ENCODE results near the gene CAPN12.

DNA sequence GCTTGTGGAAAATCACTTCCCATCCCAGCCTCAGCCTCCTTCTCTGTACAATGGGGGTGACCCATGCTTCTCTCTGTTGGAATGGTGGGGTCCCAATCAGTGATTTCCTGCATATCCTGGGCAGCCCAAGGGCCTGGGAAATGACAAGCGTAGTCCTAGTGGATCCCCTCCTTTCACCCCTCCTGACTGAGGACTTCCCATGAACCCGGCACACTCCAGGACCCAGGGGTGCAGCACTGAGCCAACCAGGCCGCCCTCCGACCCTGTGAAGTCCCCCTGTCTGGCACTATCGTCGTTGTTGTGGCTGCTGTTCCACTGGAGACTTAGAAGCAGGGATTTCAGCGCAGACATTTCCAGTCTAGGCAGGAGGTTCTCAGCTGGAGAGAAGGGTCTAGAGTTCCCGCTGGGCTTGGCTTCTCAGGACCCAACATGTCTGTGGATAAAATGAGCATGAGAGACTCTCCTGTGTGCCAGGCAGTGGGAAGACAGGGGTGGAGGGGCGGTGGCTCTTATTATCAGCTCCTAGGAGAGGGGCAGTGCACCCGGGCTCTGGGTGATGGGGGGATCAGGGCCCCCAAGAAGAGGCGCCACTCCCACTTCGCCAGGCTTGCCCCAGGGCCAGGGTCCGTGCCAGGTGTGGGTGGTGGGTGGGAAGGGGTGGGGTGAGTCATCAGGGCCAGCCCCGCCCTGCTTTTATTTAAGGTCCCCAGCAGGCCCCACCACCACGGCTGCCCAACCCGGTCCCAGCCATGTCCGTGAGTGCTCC, 44.4 kb upstream of the CAPN12 start, which contains the start of gene LGALS7B:
- TF ChIP-seq, protein P1, sequence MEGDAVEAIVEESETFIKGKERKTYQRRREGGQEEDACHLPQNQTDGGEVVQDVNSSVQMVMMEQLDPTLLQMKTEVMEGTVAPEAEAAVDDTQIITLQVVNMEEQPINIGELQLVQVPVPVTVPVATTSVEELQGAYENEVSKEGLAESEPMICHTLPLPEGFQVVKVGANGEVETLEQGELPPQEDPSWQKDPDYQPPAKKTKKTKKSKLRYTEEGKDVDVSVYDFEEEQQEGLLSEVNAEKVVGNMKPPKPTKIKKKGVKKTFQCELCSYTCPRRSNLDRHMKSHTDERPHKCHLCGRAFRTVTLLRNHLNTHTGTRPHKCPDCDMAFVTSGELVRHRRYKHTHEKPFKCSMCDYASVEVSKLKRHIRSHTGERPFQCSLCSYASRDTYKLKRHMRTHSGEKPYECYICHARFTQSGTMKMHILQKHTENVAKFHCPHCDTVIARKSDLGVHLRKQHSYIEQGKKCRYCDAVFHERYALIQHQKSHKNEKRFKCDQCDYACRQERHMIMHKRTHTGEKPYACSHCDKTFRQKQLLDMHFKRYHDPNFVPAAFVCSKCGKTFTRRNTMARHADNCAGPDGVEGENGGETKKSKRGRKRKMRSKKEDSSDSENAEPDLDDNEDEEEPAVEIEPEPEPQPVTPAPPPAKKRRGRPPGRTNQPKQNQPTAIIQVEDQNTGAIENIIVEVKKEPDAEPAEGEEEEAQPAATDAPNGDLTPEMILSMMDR (IDR thresholded peaks at IDR 0.05): no peak
- TF ChIP-seq POLR2A (IDR thresholded peaks at IDR 0.05) (no peak), POLR2AphosphoS5 (IDR thresholded peaks at IDR 0.05) (no peak)
